Endodermal cell (in vitro differentiated cells): Measurements from ENCODE around the gene HELZ2. TPM values are rescaled to one million over a fixed set of nuclear protein-coding genes. Genes with fewer than 3 reads are reported as not detected.
A peak's percentile ranks its signal among the peaks of the same experiment; 100 is the strongest.

ENCODE experiments used
- DNase-seq: peaks from one replicate; pipeline ENCODE4 v3.0.0-alpha.2; 2017
- H3K27ac ChIP-seq: 2 replicates; pipeline ENCODE4 v1.5.1; 2013; ENCODE audit warnings: mild to moderate bottlenecking, low read depth, low read length, moderate library complexity
- H3K27me3 ChIP-seq: 2 replicates; pipeline ENCODE4 v1.6.1; 2013; ENCODE audit warnings: mild to moderate bottlenecking, low read length, moderate library complexity; ENCODE audit not compliant: insufficient read depth, control insufficient read depth, poor library complexity, severe bottlenecking
- H3K36me3 ChIP-seq: 2 replicates; pipeline ENCODE4 v1.7.0; 2013; ENCODE audit warnings: mild to moderate bottlenecking, low read length, moderate library complexity; ENCODE audit not compliant: control insufficient read depth, insufficient read depth
- H3K4me1 ChIP-seq: one replicate; pipeline ENCODE4 v1.7.0; 2013; ENCODE audit warnings: low read length; ENCODE audit not compliant: control insufficient read depth, insufficient read depth
- H3K4me3 ChIP-seq: 2 replicates; pipeline ENCODE4 v1.5.1; 2013; ENCODE audit warnings: mild to moderate bottlenecking, low read length, moderate library complexity
- H3K9ac ChIP-seq: 2 replicates; pipeline ENCODE4 v1.6.1; 2013; ENCODE audit warnings: mild to moderate bottlenecking, low read length, moderate library complexity; ENCODE audit not compliant: poor library complexity, severe bottlenecking; ENCODE audit errors: extremely low read depth
- H3K9me3 ChIP-seq: 2 replicates; pipeline ENCODE4 v1.6.1; 2013; ENCODE audit warnings: mild to moderate bottlenecking, low read length, moderate library complexity; ENCODE audit not compliant: control insufficient read depth
- H3K27ac Mint-ChIP-seq: 2 replicates; pipeline ENCODE4 v1.8.0; 2020; ENCODE audit warnings: mixed read lengths
- H3K27me3 Mint-ChIP-seq: 2 replicates; pipeline ENCODE4 v1.8.0; 2021; ENCODE audit warnings: mild to moderate bottlenecking, mixed read lengths; ENCODE audit not compliant: insufficient read depth
- H3K36me3 Mint-ChIP-seq: 2 replicates; pipeline ENCODE4 v1.8.0; 2020; ENCODE audit warnings: low read depth, mixed read lengths
- H3K4me1 Mint-ChIP-seq: 2 replicates; pipeline ENCODE4 v1.8.0; 2020; ENCODE audit warnings: mixed read lengths
- H3K4me3 Mint-ChIP-seq: 2 replicates; pipeline ENCODE4 v1.8.0; 2020; ENCODE audit warnings: mild to moderate bottlenecking, moderate library complexity, mixed read lengths
- H3K9me3 Mint-ChIP-seq: 2 replicates; pipeline ENCODE4 v1.8.0; 2020; ENCODE audit warnings: mild to moderate bottlenecking, mixed read lengths
- CTCF ChIP-seq: fragments of 200-600 bp; sonication (generic); conservative IDR thresholded peaks from 2 replicates; pipeline ENCODE4 v1.5.0; 2021; ENCODE audit warnings: antibody characterized with exemption, mild to moderate bottlenecking
- WGBS, 2 experiments: methylation state at CpG; one replicate each; pipeline versions ENCODE4 v1.1.5 to v1.1.7; 2013; ENCODE audit warnings: missing lambda C conversion rate in 2 of 2, mixed read lengths in 1 of 2; ENCODE audit not compliant: insufficient coverage in 1 of 2, insufficient read length in 1 of 2; 5-methylcytosine and 5-hydroxymethylcytosine counted together
- total RNA-seq, 2 donors: library from RNA; stranded (reverse); fragmentation: NEBNext Ultra II Directional in 1 of 2; extraction: Animal tissue kit (Norgen Biotek cat#: 25700) in 1 of 2; gene quantifications; 2 replicates in 1 of 2; 3 replicates in 1 of 2; pipeline ENCODE4 v1.2.1, GENCODE V29; 2021

HELZ2 gene
- total RNA-seq, 2 donors from 2014 or later: 34.5 to 37.0 TPM

GRCh38 chr20:63532449-63532971 lies 41.5 kb downstream of the HELZ2 start:
- Mint-ChIP-seq H3K4me1 (no peaks in the 10 kb centered on the region), H3K9me3 (no peaks in the 10 kb centered on the region), H3K36me3 (no peaks in the 10 kb centered on the region), H3K4me3 (no peak overlapping the region), H3K27me3 (no peaks in the 10 kb centered on the region), H3K27ac (no peak overlapping the region)
- Histone ChIP-seq H3K4me3 (no peak overlapping the region), H3K4me1 (no peaks in the 10 kb centered on the region), H3K9ac (no peak overlapping the region), H3K27ac (no peak overlapping the region), H3K36me3 (no peaks in the 10 kb centered on the region), H3K27me3 (no peaks in the 10 kb centered on the region), H3K9me3 (no peaks in the 10 kb centered on the region)
- DNase-seq: peak; percentile 36
- 93 to 97% methylated on average over 24 of the region's 24 CpGs for WGBS, 2 experiments
- TF ChIP-seq CTCF: no peak

GRCh38 chr20:63531686-63532448 lies 42.2 kb downstream of the HELZ2 start:
- WGBS, 2 experiments: 91 to 93% methylated on average over 16 to 27 of the region's 27 CpGs
- Histone ChIP-seq H3K9ac (no peak overlapping the region), H3K4me3 (no peak overlapping the region), H3K36me3 (no peaks in the 10 kb centered on the region), H3K9me3 (no peaks in the 10 kb centered on the region), H3K4me1 (no peaks in the 10 kb centered on the region), H3K27me3 (no peaks in the 10 kb centered on the region), H3K27ac (no peak overlapping the region)
- Mint-ChIP-seq H3K9me3 (no peaks in the 10 kb centered on the region), H3K27ac (no peak overlapping the region), H3K36me3 (no peaks in the 10 kb centered on the region), H3K4me1 (no peaks in the 10 kb centered on the region), H3K4me3 (no peak overlapping the region), H3K27me3 (no peaks in the 10 kb centered on the region)
- no peak for TF ChIP-seq CTCF
- peak; percentile 11 for DNase-seq

GRCh38 chr20:63530788-63531160 lies 43.3 kb downstream of the HELZ2 start:
- Histone ChIP-seq H3K27me3 (no peaks in the 10 kb centered on the region), H3K4me3 (no peak overlapping the region), H3K27ac (no peak overlapping the region), H3K9ac (no peak overlapping the region), H3K9me3 (no peaks in the 10 kb centered on the region), H3K4me1 (no peaks in the 10 kb centered on the region), H3K36me3 (no peaks in the 10 kb centered on the region)
- DNase-seq: no peak
- Mint-ChIP-seq H3K9me3 (no peaks in the 10 kb centered on the region), H3K27me3 (no peaks in the 10 kb centered on the region), H3K36me3 (no peaks in the 10 kb centered on the region), H3K4me3 (no peak overlapping the region), H3K27ac (no peak overlapping the region), H3K4me1 (no peaks in the 10 kb centered on the region)
- TF ChIP-seq CTCF: no peak
- 88 to 93% methylated on average over 11 to 14 of the region's 14 CpGs for WGBS, 2 experiments
